Measurements from ENCODE around the gene LIPC. TPM values are rescaled to one million over a fixed set of nuclear protein-coding genes. Genes with fewer than 3 reads are reported as not detected.

The LIPC gene
- total RNA-seq, result not detected in 2 replicates

DNA sequence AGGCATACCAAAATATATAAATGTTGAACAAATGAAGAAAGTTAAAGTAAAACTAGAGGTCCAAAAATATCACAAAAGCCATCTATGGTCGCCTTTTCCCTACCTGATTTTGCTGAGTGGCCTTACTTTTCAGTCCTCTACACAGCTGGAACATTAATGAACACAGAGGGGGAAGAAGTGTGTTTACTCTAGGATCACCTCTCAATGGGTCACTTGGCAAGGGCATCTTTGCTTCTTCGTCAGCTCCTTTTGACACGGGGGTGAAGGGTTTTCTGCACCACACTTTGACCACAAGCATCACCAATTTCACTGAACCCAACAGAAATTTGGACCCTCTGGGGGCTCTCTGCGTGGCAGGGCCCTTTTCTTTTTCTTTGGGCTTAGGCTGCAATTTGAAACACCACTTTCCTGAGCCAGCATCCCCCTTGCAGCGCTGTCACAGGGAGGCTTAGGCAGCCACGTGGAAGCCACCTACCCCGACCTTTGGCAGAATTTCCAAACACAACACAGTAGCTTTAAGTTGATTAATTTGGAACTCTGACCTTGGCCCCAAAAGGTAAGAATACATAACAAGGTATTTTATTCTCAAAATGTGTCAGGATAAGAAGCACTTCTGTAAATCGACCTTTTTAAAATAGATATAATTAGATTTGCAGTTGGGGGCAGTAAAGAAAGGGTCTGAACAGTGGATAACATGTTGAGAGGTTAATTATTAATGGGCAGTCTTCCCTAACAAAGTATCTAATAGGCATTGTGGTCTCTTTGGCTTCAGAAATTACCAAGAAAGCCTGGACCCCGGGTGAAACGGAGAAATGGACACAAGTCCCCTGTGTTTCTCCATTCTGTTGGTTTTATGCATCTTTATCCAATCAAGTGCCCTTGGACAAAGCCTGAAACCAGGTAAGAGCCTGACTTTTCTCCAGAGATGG, at the start of gene LIPC:
LIPC (plus strand) TSS at position 771 of the 929 bp plus-strand sequence; CDS start at position 813, 42 bp downstream.

All from nasal cavity respiratory epithelium epithelial cell of viscerocranial mucosa (primary cell).